LoVo (cell line): ENCODE data around the gene LARGE1.

Source experiments
- DNase-seq: peaks from one replicate; pipeline ENCODE4 v3.0.0-alpha.2; 2016; ENCODE audit warnings: low spot score

The LARGE1 gene

DNA sequence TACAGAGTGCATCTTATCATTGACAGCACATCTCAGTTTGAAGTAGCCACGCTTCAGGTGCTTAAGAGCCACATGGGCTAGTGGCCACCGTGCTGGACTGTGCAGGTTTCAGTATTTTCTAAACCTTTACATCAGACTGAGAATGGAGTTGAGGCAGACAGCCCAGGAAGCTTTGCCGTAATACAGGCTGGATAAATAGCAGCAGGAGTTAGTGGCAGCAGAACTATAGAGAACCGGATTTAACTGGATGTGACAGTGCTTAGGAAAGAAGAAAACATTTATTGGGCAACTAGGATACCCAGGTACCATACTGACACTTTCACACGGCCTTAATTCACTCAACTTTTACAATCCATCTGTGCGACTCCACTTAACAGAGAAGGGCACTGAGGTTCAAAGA, 145.5 kb downstream of the LARGE1 start:
- no peak for DNase-seq

DNA sequence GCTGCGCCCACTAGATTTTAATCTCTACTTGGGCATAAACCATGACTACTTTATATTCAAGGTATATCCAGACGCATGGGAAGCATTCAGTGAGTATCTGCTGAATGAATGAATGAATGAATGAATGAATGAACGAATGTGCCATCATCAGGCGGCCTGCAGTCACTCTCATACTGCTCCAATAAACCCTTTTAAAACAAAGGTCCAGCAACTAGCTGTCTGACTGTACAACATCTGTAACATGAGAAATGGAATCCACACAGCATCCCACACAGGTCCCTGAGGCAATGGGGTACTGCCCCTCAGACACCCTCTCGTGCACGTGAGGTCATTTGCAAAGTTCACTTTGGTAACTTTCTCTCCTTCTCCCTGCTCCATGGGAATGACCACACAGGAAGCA, 147.5 kb downstream of the LARGE1 start:
- DNase-seq: no peak

DNA sequence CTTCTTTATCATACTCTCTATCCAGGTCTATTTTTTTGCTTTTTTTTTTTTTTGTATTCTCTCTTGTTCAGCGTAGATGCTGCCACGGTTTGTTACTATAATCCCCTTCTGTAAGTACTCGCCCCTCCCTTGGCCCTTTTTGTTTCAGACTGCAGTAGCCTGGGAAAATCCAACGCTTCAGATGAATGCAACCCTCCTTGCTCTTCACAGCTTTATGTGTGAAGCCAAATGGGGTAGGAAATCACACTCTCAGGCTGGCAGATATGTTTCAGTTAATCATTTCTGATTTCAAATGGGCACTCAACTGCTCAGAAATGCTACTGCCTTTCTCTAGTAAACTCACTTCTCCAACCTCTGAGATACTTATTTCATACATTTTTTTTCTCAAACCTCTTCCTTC, 149.1 kb downstream of the LARGE1 start:
- DNase-seq: no peak

DNA sequence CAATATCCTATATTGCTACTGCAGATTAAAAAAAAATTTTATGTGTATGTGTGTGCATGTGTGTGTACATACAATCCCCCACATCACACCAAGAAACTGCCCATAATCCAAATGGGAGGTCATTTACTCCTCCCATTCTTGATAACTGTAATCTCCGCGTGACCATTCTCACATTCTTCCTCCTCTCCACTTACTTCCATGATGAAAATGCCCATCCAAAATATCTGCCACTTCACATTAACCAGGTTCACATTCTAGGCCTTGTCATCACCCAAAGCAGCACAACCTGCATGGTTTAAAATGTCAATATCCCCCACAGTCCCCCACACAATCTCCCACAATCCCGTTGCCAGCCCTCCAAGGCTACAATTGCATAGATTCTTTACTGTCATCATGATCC, 149.6 kb downstream of the LARGE1 start:
- no peak for DNase-seq

DNA sequence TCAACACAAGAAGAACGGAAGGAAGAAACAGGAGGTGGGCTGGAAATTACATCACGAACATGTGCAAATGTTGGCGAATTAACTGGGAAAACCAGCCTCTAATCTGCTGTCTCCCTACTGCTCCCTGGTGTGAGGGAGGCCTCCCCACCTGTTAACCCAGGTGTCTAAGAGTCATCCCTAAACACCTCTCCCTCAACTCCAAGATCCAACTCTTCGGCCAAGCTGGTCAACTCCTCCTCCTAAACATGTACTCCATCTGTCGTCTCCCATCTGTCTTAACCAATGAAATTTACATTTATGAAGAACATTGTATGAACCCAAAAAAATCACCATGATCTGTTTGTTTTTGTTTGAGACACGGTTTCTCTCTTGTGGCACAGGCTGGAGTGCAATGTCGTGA, 154.2 kb downstream of the LARGE1 start:
- DNase-seq: no peak

DNA sequence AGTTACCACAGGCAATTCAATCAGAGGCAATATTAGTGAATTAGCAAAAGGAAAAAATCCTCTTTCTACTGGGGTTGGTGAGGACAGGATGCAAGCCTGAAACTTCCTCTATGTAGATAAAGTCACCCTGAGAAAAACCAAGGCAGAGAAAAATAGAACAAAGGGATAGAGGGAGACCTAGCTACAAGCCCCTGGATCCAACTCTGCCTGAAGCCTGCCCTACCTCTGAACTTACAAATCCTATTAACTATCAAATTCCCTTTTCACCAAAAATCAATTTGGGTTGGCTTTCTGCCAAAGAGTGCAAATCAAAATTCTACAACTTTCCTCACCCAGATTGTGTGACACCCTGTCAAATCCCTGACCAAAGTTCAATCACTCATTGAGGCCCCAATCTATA, 161.3 kb downstream of the LARGE1 start:
- DNase-seq: no peak

DNA sequence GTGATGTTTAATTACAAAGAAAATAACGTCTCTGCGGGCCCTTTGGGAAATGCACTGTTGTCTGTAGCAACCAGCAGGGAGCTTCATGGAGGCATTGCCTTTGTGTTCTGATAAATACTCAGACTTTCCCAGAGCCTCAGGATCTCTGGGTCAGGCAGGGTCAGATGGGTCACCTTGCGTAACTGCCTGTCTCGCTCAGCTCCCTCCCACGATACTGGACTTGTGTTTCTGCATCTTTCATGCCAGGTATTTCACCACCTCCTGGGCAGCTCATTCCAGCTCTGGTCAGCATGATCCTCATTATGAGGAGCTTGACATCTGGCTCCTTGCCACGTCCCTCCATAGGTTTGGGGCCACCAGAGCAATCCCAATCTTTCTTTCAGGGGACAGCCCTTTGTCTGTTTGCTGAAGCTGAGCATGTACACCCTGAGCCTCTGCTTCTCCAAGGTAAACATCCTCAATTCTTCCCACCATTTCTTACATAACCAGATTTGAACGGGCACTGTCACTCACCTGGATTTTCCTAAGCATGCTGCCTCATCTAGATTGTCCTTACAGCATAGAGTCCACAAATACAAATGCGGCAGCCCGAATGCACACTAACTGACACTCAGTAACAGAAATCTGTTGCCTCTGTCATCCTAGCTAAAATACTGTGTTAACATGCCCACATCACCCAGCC, 162.3 kb downstream of the LARGE1 start:
- no peak for DNase-seq

DNA sequence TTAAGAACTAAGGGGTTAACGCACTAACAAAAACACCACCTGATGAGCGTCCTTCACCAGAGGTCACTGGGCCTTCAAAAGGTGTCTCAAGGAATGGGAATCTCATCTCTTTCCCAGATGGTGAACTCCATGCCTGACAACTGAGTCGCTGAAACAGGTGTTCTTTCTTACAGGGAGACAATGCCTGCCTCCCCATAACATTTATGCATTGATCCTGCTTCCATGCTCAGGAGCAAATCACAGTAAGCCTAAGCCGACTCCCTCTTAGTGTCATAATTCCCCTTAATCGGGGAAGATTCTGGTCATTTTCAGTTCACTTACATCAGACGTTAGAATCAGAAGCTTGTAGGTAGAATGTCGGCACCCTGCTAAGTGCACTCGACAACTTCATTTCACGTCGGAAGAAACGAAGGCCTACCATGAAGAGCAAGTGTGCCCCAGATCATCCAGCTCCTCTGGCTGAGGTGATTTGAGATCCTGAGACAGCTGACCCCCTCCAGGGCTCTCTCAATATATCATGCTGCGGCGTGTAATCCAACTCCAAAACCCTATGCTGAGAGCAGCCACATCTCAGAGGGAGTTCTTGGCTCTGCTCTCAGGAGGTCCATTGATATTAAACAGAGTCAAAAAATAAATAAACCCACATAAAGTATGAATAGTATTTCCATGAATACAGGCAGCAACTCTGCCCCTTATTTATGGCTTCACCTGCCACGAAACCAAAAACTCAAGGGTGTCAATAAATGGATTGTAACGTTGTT, 163.1 kb downstream of the LARGE1 start:
- DNase-seq: no peak

DNA sequence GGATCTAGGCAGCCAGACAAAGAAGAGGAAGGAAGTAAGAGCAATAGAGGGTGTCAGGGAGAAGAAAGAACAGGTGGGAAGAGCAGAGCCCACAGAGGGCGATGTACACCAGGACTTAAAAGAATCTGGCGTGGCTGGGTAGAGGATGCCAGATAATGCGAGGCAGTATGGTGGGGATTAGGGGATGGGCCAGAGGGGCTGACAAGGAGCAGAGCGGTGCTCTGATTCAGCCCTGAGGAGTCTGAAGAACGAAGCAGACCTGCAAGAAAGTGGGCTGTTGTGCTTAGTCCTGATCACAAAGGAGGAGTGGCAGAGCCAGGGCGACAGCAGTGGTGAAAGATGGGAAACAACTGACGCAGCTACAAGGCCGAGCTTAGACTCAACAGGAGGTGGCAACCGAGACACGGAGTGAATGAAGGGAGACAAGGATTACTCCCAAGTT, 163.7 kb downstream of the LARGE1 start:
- DNase-seq: no peak

DNA sequence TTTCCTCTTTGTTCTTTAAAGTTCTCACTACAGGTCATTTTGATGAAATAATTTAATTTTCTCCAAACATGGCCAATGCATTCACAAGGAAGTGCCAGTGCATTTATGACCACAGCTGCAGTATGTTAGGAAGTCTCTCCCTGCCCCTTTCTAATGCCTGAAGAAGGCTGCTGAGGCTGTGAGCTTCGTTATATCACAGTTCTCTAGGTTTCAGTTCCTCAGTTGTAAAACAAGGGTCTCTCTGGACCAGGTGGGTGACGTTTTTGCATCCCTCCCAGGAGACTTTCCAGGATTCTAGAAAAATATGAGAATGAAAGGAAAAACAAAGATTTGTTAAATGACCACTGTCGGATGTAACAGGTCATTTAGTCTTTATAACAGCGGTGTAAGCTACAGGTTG, 171.6 kb downstream of the LARGE1 start:
- no peak for DNase-seq

DNA sequence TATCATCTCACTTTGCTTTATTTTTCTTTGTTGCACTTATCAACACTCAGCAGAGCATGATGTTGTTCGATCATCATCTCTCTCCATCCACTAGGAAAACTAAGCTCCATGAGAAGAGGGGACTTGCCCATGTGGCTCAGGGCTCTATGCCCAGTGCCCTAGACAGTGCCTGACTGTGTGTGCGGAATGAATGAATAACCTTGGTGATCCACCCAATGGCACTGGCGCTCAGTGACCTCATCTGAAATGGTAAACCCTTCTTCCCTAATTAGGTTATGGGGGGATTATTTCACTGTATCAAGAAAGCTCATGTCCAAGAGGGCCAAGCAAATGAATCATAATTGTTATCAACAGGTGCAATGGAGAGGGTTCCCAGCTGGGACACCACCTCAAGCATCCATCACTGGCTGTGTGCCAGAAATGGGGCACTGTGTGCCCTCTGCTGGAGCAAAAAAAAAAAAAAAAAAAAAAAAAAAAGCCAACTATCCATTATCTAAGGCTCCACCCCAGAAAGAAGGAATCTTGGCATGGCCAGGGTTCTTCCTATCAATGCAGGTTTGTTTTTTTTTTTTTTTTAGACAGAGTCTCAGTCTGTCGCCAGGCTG, 172.6 kb downstream of the LARGE1 start:
- DNase-seq: peak; percentile 29

DNA sequence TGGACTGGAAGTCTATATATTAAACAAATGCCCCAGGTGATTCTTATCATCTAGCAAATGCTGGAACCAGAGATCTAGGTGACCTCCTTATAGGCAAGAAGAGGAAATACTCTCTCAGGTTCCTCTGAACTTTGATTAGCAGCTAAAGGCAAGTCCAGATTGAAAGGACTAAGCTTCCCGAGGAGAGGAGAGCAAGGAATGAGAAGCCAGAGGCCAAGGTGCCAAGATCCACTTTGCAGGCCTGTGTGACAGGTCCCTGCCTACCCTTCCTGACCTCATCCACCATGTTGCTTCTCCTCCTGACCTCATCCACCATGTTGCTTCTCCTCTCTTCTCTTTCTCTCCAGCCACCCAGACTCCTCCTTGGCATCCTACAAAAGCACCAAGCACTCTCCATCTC, 173.2 kb downstream of the LARGE1 start:
- no peak for DNase-seq

DNA sequence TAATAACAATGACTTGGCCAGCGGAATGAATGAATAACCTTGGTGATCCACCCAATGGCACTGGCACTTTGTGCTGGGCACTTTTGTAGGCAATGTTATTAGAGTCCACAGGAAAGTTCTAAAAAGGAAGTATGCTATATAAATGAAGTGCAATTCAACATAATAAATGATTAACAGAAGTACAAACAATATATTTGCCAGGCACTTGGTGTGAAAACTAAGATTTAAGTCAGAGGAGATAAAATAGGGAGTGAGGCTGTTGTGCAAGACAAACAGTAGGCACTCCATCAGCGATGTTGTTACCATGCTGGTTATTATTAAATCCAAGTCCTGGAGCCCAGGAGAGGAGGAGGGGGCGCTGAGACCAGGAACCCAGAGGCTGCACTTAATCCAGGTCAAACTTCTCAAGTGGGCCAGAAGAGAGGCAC, 173.8 kb downstream of the LARGE1 start:
- peak; percentile 55 for DNase-seq

DNA sequence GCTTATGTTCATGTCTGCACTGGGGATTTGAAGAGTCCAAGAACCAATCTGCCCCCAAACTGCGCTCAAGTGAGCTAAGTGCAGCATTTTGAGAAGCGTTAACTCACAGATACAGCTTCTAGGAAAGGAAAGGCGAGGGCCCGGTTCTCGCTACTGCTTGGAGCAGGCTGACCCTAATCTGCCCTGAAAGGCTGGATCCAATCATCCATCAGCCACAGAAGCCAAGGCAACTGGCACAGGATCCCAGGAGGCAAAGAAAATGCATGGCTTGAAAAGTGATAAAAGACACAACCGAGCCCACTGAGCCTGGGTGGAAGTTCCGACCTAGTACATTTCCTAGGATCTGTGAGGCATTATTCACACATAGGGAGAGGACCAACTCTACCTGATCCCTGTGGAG, 174.8 kb downstream of the LARGE1 start:
- DNase-seq: no peak

DNA sequence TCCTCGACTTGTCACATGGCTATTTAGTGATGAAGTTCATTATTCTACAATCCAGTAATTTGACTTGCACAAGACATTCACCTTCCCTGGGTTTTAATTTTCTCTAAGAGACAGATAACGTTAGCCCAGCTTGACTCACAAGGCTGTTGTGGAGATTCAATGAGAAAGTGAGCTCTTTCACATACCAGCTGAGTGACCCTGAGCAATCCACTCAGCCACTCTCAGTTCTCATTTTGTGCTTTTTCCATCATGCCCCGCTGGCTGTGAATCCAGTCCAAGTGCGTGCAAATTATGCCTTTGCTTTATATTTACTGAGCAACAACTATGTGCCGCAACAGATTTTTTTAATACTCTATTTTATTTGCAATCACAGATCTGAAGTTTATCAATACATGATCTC, 176.5 kb downstream of the LARGE1 start:
- DNase-seq: no peak

DNA sequence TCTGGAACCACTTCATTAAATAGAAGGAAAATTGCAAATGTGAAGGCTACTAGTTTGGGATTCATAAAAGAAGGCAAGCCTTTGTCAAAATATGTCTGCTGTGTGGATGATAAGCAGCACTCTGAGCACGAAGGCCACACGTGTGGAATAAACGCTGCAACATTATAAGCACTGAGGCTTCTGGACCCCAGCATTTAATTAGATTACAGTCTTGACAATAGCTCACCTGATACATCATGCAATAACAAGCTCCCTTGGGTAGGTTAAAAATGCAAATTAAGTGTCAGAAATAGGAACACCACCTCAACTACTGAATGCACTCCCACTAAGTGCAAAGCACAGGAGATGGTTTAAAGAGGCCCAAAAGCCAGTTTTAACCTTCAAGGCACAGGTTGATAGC, 179.3 kb downstream of the LARGE1 start:
- DNase-seq: no peak

DNA sequence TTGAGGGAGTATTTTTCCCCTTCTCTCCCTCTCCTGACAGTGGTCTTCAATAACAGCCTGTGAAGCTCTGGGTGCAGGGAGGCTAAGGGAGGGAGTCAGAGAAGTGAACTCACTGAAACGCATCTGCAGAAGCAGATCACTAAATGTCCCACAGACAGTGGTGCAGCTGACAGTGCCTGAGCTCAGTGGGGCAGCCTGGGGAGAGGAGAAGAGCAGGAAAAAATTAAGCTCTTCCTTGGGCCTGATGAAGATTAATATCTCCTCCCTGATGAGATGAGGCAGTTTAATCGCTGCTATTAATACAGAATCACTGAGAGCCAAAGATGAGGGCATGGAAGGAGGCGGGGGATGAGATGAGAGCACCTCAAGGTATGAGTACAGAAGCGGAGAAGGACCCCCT, 180.8 kb downstream of the LARGE1 start:
- no peak for DNase-seq

DNA sequence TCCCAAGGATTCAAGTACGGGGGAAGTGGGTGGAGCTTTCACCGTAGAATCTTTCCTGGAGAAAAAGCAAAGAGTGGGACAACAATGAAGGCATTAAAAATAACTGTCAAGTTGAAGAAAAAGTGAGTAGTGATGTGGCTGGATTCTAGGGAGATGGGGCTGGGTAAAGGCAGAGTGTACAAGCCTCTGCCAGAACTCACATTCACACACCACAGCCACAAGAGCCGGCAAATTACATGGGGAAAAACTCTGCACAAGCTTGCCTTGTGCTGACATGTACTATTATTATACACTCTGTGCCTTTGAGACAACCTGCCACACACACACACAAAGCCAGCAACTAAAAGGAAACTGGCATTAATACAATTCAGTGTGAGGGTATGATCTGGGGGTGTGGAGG, 182.6 kb downstream of the LARGE1 start:
- DNase-seq: no peak

DNA sequence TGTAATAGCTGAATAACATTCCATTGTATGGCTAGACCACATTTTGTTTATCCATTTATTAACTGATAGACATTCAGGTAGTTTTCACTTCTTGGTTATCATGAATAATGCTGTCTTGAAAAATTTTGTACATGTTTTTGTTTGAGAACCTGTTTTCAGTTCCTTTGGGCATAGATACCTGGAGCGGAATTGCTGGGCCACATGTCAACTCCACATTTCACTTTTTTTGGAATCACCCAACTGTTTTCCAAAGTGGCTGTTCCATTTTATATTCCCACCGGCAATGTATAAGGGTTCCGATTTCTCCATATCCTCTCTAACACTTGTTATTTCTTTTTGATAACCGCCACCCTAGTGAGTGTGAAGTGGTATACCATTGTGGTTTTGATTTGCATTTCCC, 184.3 kb downstream of the LARGE1 start:
- DNase-seq: no peak

DNA sequence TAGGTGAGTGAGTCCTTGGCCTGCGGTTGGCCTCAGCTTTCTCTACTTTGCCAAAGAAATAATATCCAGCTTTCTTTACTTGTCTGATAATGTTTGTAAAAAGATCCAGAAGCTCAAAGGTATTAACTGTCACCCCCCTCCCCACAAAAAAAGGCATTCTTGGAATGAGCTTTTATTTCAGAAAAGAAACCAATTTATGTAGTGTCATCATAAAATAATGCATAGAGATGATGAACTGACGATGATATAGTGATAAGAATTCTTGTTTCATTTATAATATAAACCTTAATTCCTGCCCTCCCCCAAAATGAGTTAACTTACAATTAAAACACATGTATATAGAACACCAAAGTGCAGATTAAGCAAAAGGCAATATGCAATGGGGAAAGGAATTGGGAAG, 191.4 kb downstream of the LARGE1 start:
- DNase-seq: no peak

DNA sequence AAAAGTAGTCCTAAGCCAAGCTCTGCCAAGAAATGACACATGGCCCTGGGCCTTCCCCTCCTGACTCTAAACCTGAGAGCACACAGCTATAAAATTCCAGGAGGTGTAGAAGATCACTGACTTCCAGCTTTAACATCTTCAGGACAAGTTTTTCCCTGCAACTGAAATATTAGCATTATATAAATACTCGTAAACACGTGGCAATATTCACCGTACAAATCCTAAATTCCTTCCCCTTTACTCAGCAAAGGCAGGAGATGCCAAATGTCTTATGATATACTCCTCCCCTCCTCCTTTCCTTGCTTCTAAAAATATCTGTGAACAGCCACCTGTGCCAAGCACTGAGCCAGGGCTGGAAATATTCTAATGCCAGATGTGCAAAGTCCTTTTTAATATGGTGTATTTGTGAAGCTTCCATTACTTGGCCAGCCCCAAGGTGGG, 194.0 kb downstream of the LARGE1 start:
- DNase-seq: peak; percentile 44

DNA sequence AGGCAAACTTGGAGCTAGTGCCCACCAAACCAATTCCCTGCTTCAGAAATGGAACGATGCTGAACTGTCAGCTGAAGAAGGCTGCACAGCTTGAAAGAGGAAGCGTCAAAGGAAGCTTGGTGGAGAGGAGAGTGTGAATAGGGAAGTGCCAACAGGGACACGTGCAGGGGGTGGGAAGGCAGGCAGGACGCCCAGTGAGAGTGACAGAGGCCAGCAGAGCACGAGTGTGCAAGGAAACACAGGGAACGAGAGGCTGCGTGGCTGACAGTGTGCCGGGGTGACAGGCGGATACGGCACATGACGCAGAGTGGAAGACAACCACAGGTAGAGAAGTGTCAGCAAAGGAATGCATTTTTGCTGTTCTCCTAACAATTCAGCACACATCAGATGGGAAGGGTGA, 196.4 kb downstream of the LARGE1 start:
- no peak for DNase-seq

DNA sequence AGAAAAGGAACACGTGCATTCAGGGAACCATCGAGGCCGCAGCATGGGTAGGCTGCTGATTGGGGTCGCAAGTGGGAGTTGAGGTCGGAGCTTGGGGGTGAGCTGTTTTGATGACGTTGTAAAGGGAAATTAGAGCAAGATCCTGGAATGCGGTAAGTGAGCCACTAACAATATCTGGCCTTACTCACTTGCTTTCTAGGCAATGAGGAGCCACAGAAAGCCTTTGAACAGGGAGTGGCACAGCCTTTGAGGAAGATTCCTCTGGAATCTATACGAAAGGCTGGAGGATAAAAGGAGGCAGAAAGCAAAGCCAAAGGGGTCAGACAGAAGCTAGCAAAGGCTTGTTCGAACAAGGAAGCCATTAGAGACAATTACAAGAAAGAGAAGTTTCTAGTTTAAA, 197.5 kb downstream of the LARGE1 start:
- no peak for DNase-seq
